ENCODE measurements around the gene LRP4. TPM values are rescaled to one million over a fixed set of nuclear protein-coding genes. Genes with fewer than 3 reads are reported as not detected.

Gene LRP4
- total and polyA plus RNA-seq, 10 donors = 0.88 to 30.7 (median 19.9) TPM

- Histone ChIP-seq H3K27ac (no peak overlapping the region), H3K4me3 (no peak overlapping the region), H3K36me3 (peaks cover 0 to 13% (median 0%) of the 10 kb centered on the region in 6 donors), H3K27me3 (replicated peaks in 1 of 7) (peaks cover 0 to 4% (median 0%) of the 10 kb centered on the region in 7 donors), H3K4me1 (peaks cover 0 to 6% (median 4%) of the 10 kb centered on the region in 6 donors), H3K9me3 (no peaks in the 10 kb centered on the region)
- WGBS, 5 donors = 75 to 90% (median 82%) methylated on average over 7 of the region's 7 CpGs
- peak; percentile 58 for DNase-seq
- intact Hi-C loops (cut with DNase I; ENCODE audit: low total_unique reads) = loop anchor here (2.0 kb wide), 1 partner anchor 264 kb away; no protein-coding TSS in a partner anchor
- no peak for TF ChIP-seq POLR2AphosphoS5 (IDR thresholded peaks at IDR 0.05)
- TF ChIP-seq POLR2A (IDR thresholded peaks at IDR 0.05) = no peak
- TF ChIP-seq CTCF (IDR thresholded peaks at IDR 0.05 in 8 of 11, conservative IDR thresholded peaks at IDR 0.05 in 3 of 11) = no peak
Observed at GRCh38 chr11:46889251-46889650, 29.1 kb downstream of the LRP4 start.

- no peaks in the 10 kb centered on the region for H3K9me3 ChIP-seq
- DNase-seq = peak; percentile 14
Observed at GRCh38 chr11:46888636-46889035, 29.7 kb downstream of the LRP4 start.

GRCh38 chr11:46886211-46886610 is 32.1 kb downstream of the LRP4 start:
- Histone ChIP-seq H3K36me3 (peaks cover 0 to 18% (median 0%) of the 10 kb centered on the region in 6 donors), H3K4me3 (no peak overlapping the region), H3K27ac (no peak overlapping the region), H3K4me1 (peaks cover 0 to 12% (median 8%) of the 10 kb centered on the region in 6 donors), H3K9me3 (no peaks in the 10 kb centered on the region), H3K27me3 (replicated peaks in 1 of 7) (peaks cover 0 to 4% (median 0%) of the 10 kb centered on the region in 7 donors)
- no peak for TF ChIP-seq CTCF (IDR thresholded peaks at IDR 0.05 in 8 of 11, conservative IDR thresholded peaks at IDR 0.05 in 3 of 11)
- TF ChIP-seq POLR2AphosphoS5 (IDR thresholded peaks at IDR 0.05) = no peak
- TF ChIP-seq POLR2A (IDR thresholded peaks at IDR 0.05) = no peak
- intact Hi-C loops (cut with DNase I; ENCODE audit: low total_unique reads) = no loop called here
- DNase-seq = no peak
- WGBS, 5 donors = 89 to 96% (median 92%) methylated on average over 11 of the region's 11 CpGs

More at GRCh38 chr11:46888636-46889035, 29.7 kb downstream of the LRP4 start:
- peaks cover 0 to 4% (median 0%) of the 10 kb centered on the region in 7 donors for H3K27me3 ChIP-seq (replicated peaks in 1 of 7)
- H3K4me3 ChIP-seq = no peak overlapping the region
- WGBS, 5 donors = 79 to 89% (median 87%) methylated on average over 5 of the region's 5 CpGs
- TF ChIP-seq CTCF (IDR thresholded peaks at IDR 0.05 in 8 of 11, conservative IDR thresholded peaks at IDR 0.05 in 3 of 11) (no peak), POLR2AphosphoS5 (IDR thresholded peaks at IDR 0.05) (no peak), POLR2A (IDR thresholded peaks at IDR 0.05) (no peak)
- intact Hi-C loops (cut with DNase I; ENCODE audit: low total_unique reads) = loop anchor here (2.0 kb wide), 1 partner anchor 264 kb away; no protein-coding TSS in a partner anchor
- peaks cover 0 to 13% (median 0%) of the 10 kb centered on the region in 6 donors for H3K36me3 ChIP-seq
- peaks cover 0 to 6% (median 4%) of the 10 kb centered on the region in 6 donors for H3K4me1 ChIP-seq
- H3K27ac ChIP-seq = no peak overlapping the region

- no peak overlapping the region for H3K27ac ChIP-seq
- peaks cover 0 to 43% (median 16%) of the 10 kb centered on the region in 6 donors for H3K36me3 ChIP-seq
- WGBS, 5 donors = 90 to 99% (median 97%) methylated on average over 9 to 10 of the region's 10 CpGs
- DNase-seq = peak; percentile 56
- H3K9me3 ChIP-seq = no peaks in the 10 kb centered on the region
- H3K4me1 ChIP-seq = peaks cover 0 to 13% (median 2%) of the 10 kb centered on the region in 6 donors
- H3K27me3 ChIP-seq (replicated peaks in 1 of 7) = no peaks in the 10 kb centered on the region
- TF ChIP-seq POLR2AphosphoS5 (IDR thresholded peaks at IDR 0.05) = no peak
- TF ChIP-seq POLR2A (IDR thresholded peaks at IDR 0.05) = no peak
- TF ChIP-seq CTCF (IDR thresholded peaks at IDR 0.05 in 8 of 11, conservative IDR thresholded peaks at IDR 0.05 in 3 of 11) = no peak
- no peak overlapping the region for H3K4me3 ChIP-seq
- intact Hi-C loops (cut with DNase I; ENCODE audit: low total_unique reads) = no loop called here
Observed at GRCh38 chr11:46879056-46879585, 39.2 kb downstream of the LRP4 start.

Data from spleen (tissue), 11 donors.